GM12892 (cell line): ENCODE results near the gene ELP5.

Experiments used
- POLR2A ChIP-seq: IDR thresholded peaks from 2 replicates; pipeline ENCODE4 v1.6.1; 2011; ENCODE audit warnings: low read depth, low read length, control low read depth
- POLR2AphosphoS5 ChIP-seq: IDR thresholded peaks from 2 replicates; pipeline ENCODE4 v1.6.1; 2011; ENCODE audit warnings: low read depth, low read length, control low read depth

DNA sequence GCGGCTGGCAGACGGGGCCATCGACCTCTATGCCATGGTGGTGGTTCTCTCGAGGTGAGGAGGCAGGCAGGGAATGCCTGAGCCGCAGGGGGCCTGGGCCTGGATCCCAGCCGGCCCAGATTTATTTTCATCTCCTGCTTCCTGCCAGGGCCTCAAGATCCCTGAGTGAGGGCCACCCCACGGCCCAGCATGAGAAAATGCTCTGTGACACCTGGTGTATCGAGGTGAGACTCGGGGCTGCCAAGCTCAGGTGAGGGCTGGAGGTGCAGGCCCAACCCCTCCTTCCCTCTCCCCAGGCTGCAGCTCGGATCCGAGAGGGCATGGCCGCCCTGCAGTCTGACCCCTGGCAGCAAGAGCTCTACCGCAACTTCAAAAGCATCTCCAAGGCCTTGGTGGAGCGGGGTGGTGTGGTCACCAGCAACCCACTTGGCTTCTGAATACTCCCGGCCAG lies 27.3 kb upstream of the ELP5 start:
- TF ChIP-seq POLR2A (no peak), POLR2AphosphoS5 (no peak)
